GM21576 (cell line): ENCODE measurements around the gene HNRNPM.

Source experiments
- ATAC-seq: cut with Tn5 transposase; IDR thresholded peaks from one replicate; pipeline ENCODE4 v1.9.1; 2021; ENCODE audit warnings: mild to moderate bottlenecking, moderate library complexity; ENCODE audit not compliant: unreplicated experiment

Gene HNRNPM

GRCh38 chr19:8484331-8484894 lies 39.6 kb downstream of the HNRNPM start:
- no peak for ATAC-seq

DNA sequence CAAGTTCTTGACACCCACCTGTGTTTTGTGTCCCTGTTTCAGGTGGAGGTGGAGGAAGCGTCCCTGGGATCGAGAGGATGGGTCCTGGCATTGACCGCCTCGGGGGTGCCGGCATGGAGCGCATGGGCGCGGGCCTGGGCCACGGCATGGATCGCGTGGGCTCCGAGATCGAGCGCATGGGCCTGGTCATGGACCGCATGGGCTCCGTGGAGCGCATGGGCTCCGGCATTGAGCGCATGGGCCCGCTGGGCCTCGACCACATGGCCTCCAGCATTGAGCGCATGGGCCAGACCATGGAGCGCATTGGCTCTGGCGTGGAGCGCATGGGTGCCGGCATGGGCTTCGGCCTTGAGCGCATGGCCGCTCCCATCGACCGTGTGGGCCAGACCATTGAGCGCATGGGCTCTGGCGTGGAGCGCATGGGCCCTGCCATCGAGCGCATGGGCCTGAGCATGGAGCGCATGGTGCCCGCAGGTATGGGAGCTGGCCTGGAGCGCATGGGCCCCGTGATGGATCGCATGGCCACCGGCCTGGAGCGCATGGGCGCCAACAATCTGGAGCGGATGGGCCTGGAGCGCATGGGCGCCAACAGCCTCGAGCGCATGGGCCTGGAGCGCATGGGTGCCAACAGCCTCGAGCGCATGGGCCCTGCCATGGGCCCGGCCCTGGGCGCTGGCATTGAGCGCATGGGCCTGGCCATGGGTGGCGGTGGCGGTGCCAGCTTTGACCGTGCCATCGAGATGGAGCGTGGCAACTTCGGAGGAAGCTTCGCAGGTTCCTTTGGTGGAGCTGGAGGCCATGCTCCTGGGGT lies 41.0 kb downstream of the HNRNPM start:
- ATAC-seq: no peak

DNA sequence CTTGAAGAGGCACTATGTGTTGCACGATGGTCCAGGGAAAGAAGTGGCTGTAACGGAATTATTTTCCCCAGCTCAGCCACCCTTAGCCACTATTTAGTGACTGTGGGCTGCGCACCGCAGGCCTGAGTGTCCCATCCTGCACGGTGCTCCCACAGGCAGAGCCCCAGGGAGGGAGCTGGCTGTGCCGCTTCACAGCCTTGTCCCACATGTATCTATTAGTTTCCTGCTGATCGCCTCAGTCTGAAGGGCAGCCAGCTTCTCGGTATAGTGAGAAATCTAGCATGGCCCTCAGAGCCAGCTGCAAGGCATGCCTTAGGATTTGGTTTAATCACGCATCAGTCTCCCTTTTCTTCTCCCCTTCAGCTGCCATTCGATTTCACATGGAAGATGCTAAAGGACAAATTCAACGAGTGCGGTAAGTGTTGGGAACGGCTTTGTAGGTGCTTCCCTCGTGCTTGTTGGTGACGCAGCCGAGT lies 41.9 kb downstream of the HNRNPM start:
- no peak for ATAC-seq

GRCh38 chr19:8487137-8487851 lies 42.5 kb downstream of the HNRNPM start:
- no peak for ATAC-seq

DNA sequence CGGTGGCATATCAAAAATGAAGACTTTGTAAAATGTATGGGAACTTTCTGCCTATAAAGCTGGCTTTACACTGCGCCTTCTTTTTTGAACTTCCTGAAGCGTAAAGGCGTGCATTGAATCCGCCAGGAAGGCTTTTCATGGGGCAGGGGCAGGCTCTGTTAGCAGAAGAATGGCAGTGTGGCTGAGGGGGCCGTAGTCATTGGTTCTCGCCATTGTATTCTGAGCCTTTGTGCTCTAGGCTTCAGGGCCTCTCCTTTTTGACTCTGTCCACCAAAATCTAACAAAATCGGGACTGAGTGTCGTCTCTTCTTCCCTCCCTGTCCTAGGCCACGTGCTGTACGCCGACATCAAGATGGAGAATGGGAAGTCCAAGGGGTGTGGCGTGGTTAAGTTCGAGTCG lies 43.6 kb downstream of the HNRNPM start:
- ATAC-seq: no peak

- no peak for ATAC-seq
Observed at GRCh38 chr19:8489561-8490394, 45.0 kb downstream of the HNRNPM start.

DNA sequence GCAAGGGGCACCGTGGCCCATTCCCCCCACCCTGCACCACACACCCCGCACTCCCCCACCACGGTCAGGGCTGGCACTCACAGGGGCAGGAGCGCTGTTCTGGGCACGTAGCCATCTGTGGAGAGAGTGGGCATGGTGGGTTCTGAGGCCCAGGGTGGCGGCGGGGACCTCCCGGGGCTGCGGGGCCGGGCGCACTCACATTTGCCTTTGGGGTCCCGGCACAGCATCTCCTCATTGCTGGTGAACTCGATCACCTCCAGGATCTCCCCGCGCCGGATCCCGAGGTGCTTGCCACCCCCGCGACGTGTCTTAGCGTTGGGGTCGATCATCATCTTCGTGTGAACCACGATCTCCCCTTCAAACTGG lies 45.6 kb downstream of the HNRNPM start:
- ATAC-seq: no peak

- no peak for ATAC-seq
Observed at GRCh38 chr19:8490873-8491272, 46.1 kb downstream of the HNRNPM start.

DNA sequence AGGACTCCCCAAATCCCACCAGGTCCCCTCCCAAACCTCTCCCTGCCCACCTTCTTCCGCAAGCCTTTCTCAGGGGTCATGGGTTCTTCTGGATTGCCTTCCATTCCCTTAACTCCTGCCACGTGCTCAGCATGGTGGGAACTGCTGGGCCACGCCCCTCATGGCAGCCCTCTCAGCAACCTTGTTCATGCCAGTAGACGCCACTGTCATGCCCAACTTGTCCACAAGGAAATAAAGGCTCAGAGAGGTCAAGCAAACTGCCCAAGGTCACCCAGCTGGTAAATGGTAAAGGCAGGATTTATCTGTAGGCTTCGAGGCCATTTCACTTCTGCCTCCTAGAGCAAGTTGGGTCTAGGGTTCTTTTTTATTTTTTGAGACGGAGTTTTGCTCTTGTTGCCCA lies 46.8 kb downstream of the HNRNPM start:
- no peak for ATAC-seq

DNA sequence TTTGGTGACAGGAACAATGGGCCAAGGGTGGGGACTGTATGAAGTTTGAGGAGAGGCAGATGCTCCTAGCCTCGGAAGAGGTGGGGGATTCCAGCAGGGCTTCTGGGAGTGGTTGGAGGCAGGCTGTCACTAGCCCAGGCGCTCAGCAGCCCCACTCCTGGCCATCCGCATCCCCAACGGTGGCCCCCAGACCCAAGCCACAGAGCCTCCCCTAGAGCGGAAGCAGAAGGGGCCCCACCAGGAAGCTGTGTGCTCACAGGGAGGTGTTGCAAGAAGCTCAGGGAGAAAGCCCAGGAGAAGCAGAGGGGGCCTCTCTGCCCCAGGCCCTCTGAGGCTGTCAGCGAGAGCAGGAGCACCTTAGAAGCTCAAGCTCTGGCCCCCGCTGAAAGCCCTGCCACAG lies 49.4 kb downstream of the HNRNPM start:
- no peak for ATAC-seq

GRCh38 chr19:8498295-8498694 lies 53.5 kb downstream of the HNRNPM start:
- ATAC-seq: no peak

DNA sequence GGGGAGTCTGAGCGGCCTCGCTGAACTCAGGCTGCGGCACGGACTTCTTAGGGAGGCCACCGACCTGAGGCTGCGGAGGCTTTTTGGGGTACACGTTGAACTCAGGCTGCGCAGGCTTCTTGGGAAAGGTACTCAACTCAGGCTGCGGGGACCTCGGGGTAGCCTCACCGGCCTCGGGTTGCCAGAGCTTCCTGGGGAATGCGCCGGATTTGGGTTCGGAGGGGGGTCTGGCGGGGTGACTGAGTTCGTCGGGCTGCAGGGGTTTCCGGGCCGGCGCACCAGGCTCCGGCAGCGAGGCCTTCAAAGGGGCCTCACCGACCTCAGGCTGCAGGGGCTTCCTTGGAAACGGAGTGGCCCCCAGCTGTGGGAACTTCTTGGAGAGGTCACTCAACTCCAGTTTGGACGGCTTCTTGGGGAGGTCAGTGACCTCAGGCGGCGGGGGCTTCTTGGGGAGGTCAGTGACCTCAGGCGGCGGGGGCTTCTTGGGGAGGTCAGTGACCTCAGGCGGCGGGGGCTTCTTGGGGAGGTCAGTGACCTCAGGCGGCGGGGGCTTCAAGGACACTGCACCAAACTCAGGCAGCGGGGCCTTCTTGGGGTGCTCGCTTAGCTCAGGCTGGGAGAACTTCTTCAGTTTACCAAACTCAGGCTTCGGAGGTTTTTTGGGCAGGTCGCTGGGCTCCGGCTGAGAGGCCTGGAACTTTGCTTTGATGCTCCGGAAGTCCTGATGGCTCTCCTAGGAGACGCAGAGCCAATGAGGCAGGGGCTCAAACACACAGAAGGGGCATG lies 54.5 kb downstream of the HNRNPM start:
- no peak for ATAC-seq

DNA sequence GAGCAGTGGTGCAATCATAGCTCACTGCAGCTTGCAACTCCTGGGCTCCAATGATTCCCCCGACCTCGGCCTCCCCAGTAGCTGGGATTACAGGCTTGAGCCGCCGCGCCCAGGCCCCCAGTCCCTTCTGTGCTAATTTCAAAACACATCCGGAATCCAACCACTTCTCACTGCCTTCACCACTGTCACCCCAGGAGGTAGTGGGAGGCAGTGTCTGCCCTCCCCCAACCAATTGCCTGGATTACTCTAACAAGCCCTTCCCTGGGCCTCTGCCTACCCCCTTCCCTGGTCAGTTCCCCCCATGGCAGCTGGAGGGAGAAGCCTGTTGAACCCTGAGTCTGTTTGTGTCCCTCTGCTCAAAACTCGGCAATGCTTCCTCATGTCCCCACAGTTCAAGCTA lies 55.4 kb downstream of the HNRNPM start:
- ATAC-seq: no peak

- no peak for ATAC-seq
Observed at GRCh38 chr19:8501516-8501915, 56.7 kb downstream of the HNRNPM start.

DNA sequence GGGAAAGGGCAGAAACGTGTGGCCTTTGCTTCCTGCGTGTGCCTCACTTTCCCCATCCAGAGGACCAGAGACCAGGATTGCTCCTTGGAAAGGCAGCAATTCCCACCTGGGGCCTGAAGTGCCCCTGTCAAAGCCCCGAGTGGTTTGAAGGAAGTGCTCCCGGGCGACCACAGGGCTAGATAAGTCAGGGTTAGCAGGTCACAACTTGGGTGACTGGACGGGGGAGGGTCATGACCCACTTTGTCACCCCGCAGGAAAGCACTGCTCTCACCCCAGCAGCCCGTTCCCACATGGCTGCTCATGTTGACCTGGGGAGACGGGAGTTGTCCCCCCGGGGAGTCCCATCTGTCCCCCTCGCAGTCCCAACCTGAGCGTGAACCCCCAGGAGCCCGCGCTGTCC lies 57.2 kb downstream of the HNRNPM start:
- no peak for ATAC-seq

- no peak for ATAC-seq
Observed at GRCh38 chr19:8503510-8503909, 58.7 kb downstream of the HNRNPM start.

DNA sequence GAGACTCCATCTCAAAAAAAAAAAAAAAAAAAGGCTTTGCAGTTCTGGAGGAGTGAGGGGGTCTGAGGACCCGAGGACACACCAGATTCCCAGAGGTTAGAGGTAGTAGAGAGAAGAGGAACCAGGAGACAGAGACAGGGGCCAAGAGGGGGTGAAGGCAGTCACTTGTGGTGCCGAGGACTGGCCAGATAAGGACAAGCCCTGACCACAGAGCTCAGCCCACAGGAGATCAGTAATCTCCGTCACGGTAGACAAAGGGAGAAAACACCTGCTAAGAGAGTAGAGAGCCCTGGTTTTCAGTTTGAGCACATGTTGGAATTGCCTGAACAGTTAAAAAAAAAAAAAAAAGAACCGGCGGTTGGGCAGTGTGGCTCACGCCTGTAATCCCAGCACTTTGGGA lies 59.4 kb downstream of the HNRNPM start:
- ATAC-seq: no peak

- no peak for ATAC-seq
Observed at GRCh38 chr19:8504919-8505318, 60.1 kb downstream of the HNRNPM start.

- ATAC-seq: no peak
Observed at GRCh38 chr19:8505680-8506401, 61.1 kb downstream of the HNRNPM start.
